HEK293T (cell line): ENCODE results near the gene AFG3L2.

Experiments used
- CTCF ChIA-PET: fragments of 350-600 bp; formaldehyde crosslinking; extraction: SDS; loops from one replicate; lab custom pipeline; 2021; ENCODE audit warnings: antibody characterized with exemption, inconsistent platforms; lab: Yijun Ruan, JAX
- POLR2A ChIA-PET: fragments of 350-600 bp; formaldehyde crosslinking; extraction: SDS; loops from one replicate; lab custom pipeline; 2020; ENCODE audit warnings: antibody characterized with exemption, inconsistent platforms; lab: Yijun Ruan, JAX
- DNase-seq: peaks from one replicate; pipeline ENCODE4 v3.0.0; 2012; ENCODE audit warnings: mixed read lengths; ENCODE audit errors: extremely low spot score
- ARNT ChIP-seq: fragments of 450-650 bp; IDR thresholded peaks from 2 replicates; pipeline ENCODE4 v1.6.1; 2017; ENCODE audit warnings: mild to moderate bottlenecking
- BHLHE40 ChIP-seq: fragments of 450-650 bp; IDR thresholded peaks from 2 replicates; pipeline ENCODE4 v1.6.1; 2016; ENCODE audit warnings: mild to moderate bottlenecking, moderate library complexity, borderline replicate concordance
- CTBP1 ChIP-seq: fragments of 450-650 bp; IDR thresholded peaks from 2 replicates; pipeline ENCODE4 v1.6.1; 2016; ENCODE audit warnings: borderline replicate concordance
- ELF4 ChIP-seq: fragments of 450-650 bp; IDR thresholded peaks from 2 replicates; pipeline ENCODE4 v1.6.1; 2017; ENCODE audit warnings: antibody characterized with exemption
- FOXA1 ChIP-seq: fragments of 450-650 bp; IDR thresholded peaks from 2 replicates; pipeline ENCODE4 v1.6.1; 2016; ENCODE audit warnings: mild to moderate bottlenecking
- FOXK2 ChIP-seq: fragments of 450-650 bp; IDR thresholded peaks from 2 replicates; pipeline ENCODE4 v1.6.1; 2016; ENCODE audit warnings: mild to moderate bottlenecking
- FOXM1 ChIP-seq: fragments of 450-650 bp; IDR thresholded peaks from 2 replicates; pipeline ENCODE4 v1.6.1; 2017; ENCODE audit warnings: mild to moderate bottlenecking, borderline replicate concordance
- HDGF ChIP-seq: fragments of 450-650 bp; IDR thresholded peaks from 2 replicates; pipeline ENCODE4 v1.6.1; 2017; ENCODE audit warnings: antibody characterized with exemption, borderline replicate concordance
- L3MBTL2 ChIP-seq: fragments of 450-650 bp; conservative IDR thresholded peaks from 2 replicates; pipeline ENCODE4 v1.6.1; 2016; ENCODE audit warnings: mild to moderate bottlenecking
- LEF1 ChIP-seq: fragments of 450-650 bp; IDR thresholded peaks from 2 replicates; pipeline ENCODE4 v1.6.1; 2017; ENCODE audit warnings: mild to moderate bottlenecking, borderline replicate concordance
- NFRKB ChIP-seq: fragments of 450-650 bp; IDR thresholded peaks from 2 replicates; pipeline ENCODE4 v1.6.1; 2016; ENCODE audit warnings: mild to moderate bottlenecking, moderate library complexity
- PKNOX1 ChIP-seq: fragments of 450-650 bp; IDR thresholded peaks from 2 replicates; pipeline ENCODE4 v1.6.1; 2016
- SP1 ChIP-seq: fragments of 450-650 bp; IDR thresholded peaks from 2 replicates; pipeline ENCODE4 v1.6.1; 2017
- SUZ12 ChIP-seq: fragments of 450-650 bp; IDR thresholded peaks from 2 replicates; pipeline ENCODE4 v1.6.1; 2016; ENCODE audit warnings: mild to moderate bottlenecking
- TARDBP ChIP-seq: fragments of 450-650 bp; IDR thresholded peaks from 2 replicates; pipeline ENCODE4 v1.6.1; 2016
- ZNF384 ChIP-seq: fragments of 450-650 bp; IDR thresholded peaks from 2 replicates; pipeline ENCODE4 v1.6.1; 2016

The AFG3L2 gene

GRCh38 chr18:12408247-12408869, 31.3 kb upstream of the AFG3L2 start:
- POLR2A ChIA-PET, result interaction anchor here (0.8 to 1.6 kb wide), 5 partner anchors 10 to 582 kb away, joined by 3 to 8 read pairs (median 4); partner anchors contain the start of genes AFG3L2 and CEP192
- no peak for DNase-seq

GRCh38 chr18:12406371-12407111, 29.5 kb upstream of the AFG3L2 start:
- CTCF ChIA-PET, result interaction anchor here (0.6 kb wide), 1 partner anchor 74 kb away, joined by 4 read pairs; no protein-coding TSS in a partner anchor
- DNase-seq, result no peak
- POLR2A ChIA-PET, result no interaction called here
- TF ChIP-seq BHLHE40 (no peak), L3MBTL2 (no peak), FOXK2 (no peak), LEF1 (no peak), ARNT (no peak), HDGF (no peak), ELF4 (no peak), PKNOX1 (no peak), FOXM1 (no peak)

More at GRCh38 chr18:12408247-12408869, 31.3 kb upstream of the AFG3L2 start:
- TF ChIP-seq BHLHE40, result no peak
- TF ChIP-seq FOXA1, result no peak
- no peak for TF ChIP-seq FOXM1
- CTCF ChIA-PET, result no interaction called here

GRCh38 chr18:12405066-12405465, 28.0 kb upstream of the AFG3L2 start:
- no peak for DNase-seq
- POLR2A ChIA-PET, result no interaction called here
- TF ChIP-seq L3MBTL2 (no peak), FOXK2 (no peak), ELF4 (no peak), FOXA1 (no peak), CTBP1 (no peak), SP1 (no peak), LEF1 (no peak), HDGF (no peak), FOXM1 (no peak)
- CTCF ChIA-PET, result no interaction called here

GRCh38 chr18:12403601-12404506, 26.8 kb upstream of the AFG3L2 start:
- POLR2A ChIA-PET, result no interaction called here
- no peak for DNase-seq
- TF ChIP-seq SUZ12 (no peak), FOXM1 (no peak), HDGF (no peak), TARDBP (no peak), PKNOX1 (no peak), ZNF384 (no peak), NFRKB (no peak), L3MBTL2 (no peak), BHLHE40 (no peak), FOXK2 (no peak), SP1 (no peak), LEF1 (no peak), FOXA1 (no peak), ELF4 (no peak)
- CTCF ChIA-PET, result no interaction called here

GRCh38 chr18:12401881-12402280, 24.9 kb upstream of the AFG3L2 start:
- DNase-seq, result no peak
- POLR2A ChIA-PET, result interaction anchor here (0.8 kb wide), 1 partner anchor 8 kb away, joined by 3 read pairs; no protein-coding TSS in a partner anchor
- TF ChIP-seq FOXM1 (no peak), ARNT (no peak), ELF4 (no peak), NFRKB (no peak), HDGF (no peak), TARDBP (no peak), L3MBTL2 (no peak), BHLHE40 (no peak)
- CTCF ChIA-PET, result interaction anchor here (1.0 kb wide), 1 partner anchor 9 kb away, joined by 3 read pairs; no protein-coding TSS in a partner anchor

- TF ChIP-seq SUZ12 (no peak), HDGF (no peak), TARDBP (no peak), PKNOX1 (no peak), FOXM1 (no peak), SP1 (no peak), ZNF384 (no peak), LEF1 (no peak), BHLHE40 (no peak), CTBP1 (no peak), ARNT (no peak), FOXK2 (no peak), ELF4 (no peak), FOXA1 (no peak), NFRKB (no peak), L3MBTL2 (no peak)
- POLR2A ChIA-PET, result interaction anchor here (1.0 kb wide), 1 partner anchor 8 kb away, joined by 4 read pairs; the partner anchor contains the start of gene PRELID3A
- CTCF ChIA-PET, result no interaction called here
- no peak for DNase-seq
These were observed 22.2 kb upstream of the AFG3L2 start for GRCh38 chr18:12399231-12399630.
